IMR-90 (cell line): ENCODE data around the gene KCNT1. TPM values are rescaled to one million over a fixed set of nuclear protein-coding genes. Genes with fewer than 3 reads are reported as not detected.

Experiments
- ATAC-seq: fragments of 200-7000 bp; cut with Tn5 transposase; 2 replicates; pipeline ENCODE4 v1.9.1; 2020; ENCODE audit warnings: low read depth, mild to moderate bottlenecking, moderate library complexity
- BruUV-seq: library from RNA; stranded (reverse); fragments of 400-500 nt; replicated peaks from 2 replicates; lab custom pipeline; 2021; lab: Mats Ljungman, UMichigan
- CTCF ChIA-PET: fragments of 300-600 bp; formaldehyde crosslinking; extraction: SDS; loops from one replicate; lab custom pipeline; 2021; ENCODE audit warnings: antibody characterized with exemption; lab: Yijun Ruan, JAX
- POLR2A ChIA-PET: fragments of 300-600 bp; sonication (Branson Sonifier 250); formaldehyde crosslinking; loops from one replicate; lab custom pipeline; 2022; ENCODE audit warnings: antibody characterized with exemption; ENCODE audit not compliant: unreplicated experiment; lab: Charles Lee
- DNase-seq: peaks from one replicate; pipeline ENCODE4 v3.0.0; 2013
- H2AFZ ChIP-seq: replicated peaks from 2 replicates; pipeline ENCODE3; 2013; ENCODE audit warnings: low read length, mild to moderate bottlenecking; ENCODE audit not compliant: poor library complexity
- H2AK5ac ChIP-seq: 2 replicates; pipeline ENCODE4 v1.6.1; 2013; ENCODE audit warnings: low read depth, low read length, inconsistent platforms
- H2AK9ac ChIP-seq: replicated peaks from 2 replicates; pipeline ENCODE3; 2013; ENCODE audit warnings: mild to moderate bottlenecking, low read depth, low read length, moderate library complexity; ENCODE audit not compliant: poor library complexity
- H2BK120ac ChIP-seq: 2 replicates; pipeline ENCODE4 v1.6.1; 2013; ENCODE audit warnings: low read depth, low read length, inconsistent platforms
- H2BK15ac ChIP-seq: 3 replicates; pipeline ENCODE4 v1.6.1; 2013; ENCODE audit warnings: low read depth, low read length, inconsistent platforms
- H2BK20ac ChIP-seq: 2 replicates; pipeline ENCODE4 v1.6.1; 2013; ENCODE audit warnings: low read depth, mild to moderate bottlenecking, inconsistent platforms, low read length, moderate library complexity
- H2BK5ac ChIP-seq: 2 replicates; pipeline ENCODE4 v1.6.1; 2013; ENCODE audit warnings: mild to moderate bottlenecking, low read depth, low read length, inconsistent platforms; ENCODE audit not compliant: poor library complexity, severe bottlenecking
- H3K14ac ChIP-seq: replicated peaks from 2 replicates; pipeline ENCODE4 v1.6.1; 2013; ENCODE audit warnings: low read depth, low read length, inconsistent platforms
- H3K18ac ChIP-seq: 2 replicates; pipeline ENCODE4 v1.6.1; 2013; ENCODE audit warnings: low read depth, low read length, control low read depth
- H3K23ac ChIP-seq: 2 replicates; pipeline ENCODE4 v1.6.1; 2013; ENCODE audit warnings: low read depth, low read length, inconsistent platforms
- H3K27ac ChIP-seq: 2 replicates; pipeline ENCODE4 v1.5.1; 2013; ENCODE audit warnings: mild to moderate bottlenecking, control low read depth, low read length; ENCODE audit not compliant: insufficient read depth
- H3K27me3 ChIP-seq: 2 replicates; pipeline ENCODE4 v1.6.1; 2013; ENCODE audit warnings: low read length; ENCODE audit not compliant: control insufficient read depth, insufficient read depth
- H3K36me3 ChIP-seq: 2 replicates; pipeline ENCODE4 v1.6.1; 2013; ENCODE audit warnings: low read length, mixed read lengths; ENCODE audit not compliant: control insufficient read depth, insufficient read depth
- H3K4ac ChIP-seq: 2 replicates; pipeline ENCODE4 v1.6.1; 2013; ENCODE audit warnings: low read depth, low read length, inconsistent platforms
- H3K4me1 ChIP-seq: 2 replicates; pipeline ENCODE4 v1.6.1; 2013; ENCODE audit warnings: low read length, mixed read lengths; ENCODE audit not compliant: control insufficient read depth, insufficient read depth
- H3K4me2 ChIP-seq: 2 replicates; pipeline ENCODE4 v1.6.1; 2013; ENCODE audit warnings: low read depth, mild to moderate bottlenecking, control low read depth, low read length, moderate library complexity
- H3K4me3 ChIP-seq: 2 replicates; pipeline ENCODE4 v1.5.1; 2013; ENCODE audit warnings: low read depth, mild to moderate bottlenecking, control low read depth, low read length, moderate library complexity; ENCODE audit not compliant: insufficient read depth
- H3K56ac ChIP-seq: 2 replicates; pipeline ENCODE4 v1.6.1; 2013; ENCODE audit warnings: low read length, inconsistent platforms; ENCODE audit not compliant: insufficient read depth; ENCODE audit errors: extremely low read depth
- H3K79me1 ChIP-seq, 2 experiments: 2 replicates each; pipeline ENCODE4 v1.6.1; 2013; ENCODE audit warnings: low read length in 2 of 2, inconsistent platforms in 1 of 2, low read depth in 1 of 2
- H3K9ac ChIP-seq: 2 replicates; pipeline ENCODE4 v1.6.1; 2013; ENCODE audit warnings: low read depth, low read length, control low read depth
- H3K9me1 ChIP-seq: 2 replicates; pipeline ENCODE4 v1.6.1; 2013; ENCODE audit warnings: low read length, inconsistent platforms; ENCODE audit not compliant: insufficient read depth
- H3K9me3 ChIP-seq: 2 replicates; pipeline ENCODE4 v1.6.1; 2013; ENCODE audit warnings: low read length; ENCODE audit not compliant: control insufficient read depth, insufficient read depth
- H4K20me1 ChIP-seq: 2 replicates; pipeline ENCODE4 v1.6.1; 2013; ENCODE audit warnings: low read length, inconsistent platforms; ENCODE audit not compliant: insufficient read depth
- H4K5ac ChIP-seq: 2 replicates; pipeline ENCODE4 v1.6.1; 2013; ENCODE audit warnings: mild to moderate bottlenecking, low read depth, low read length, control low read depth
- H4K8ac ChIP-seq, 2 experiments: 2 replicates each; pipeline ENCODE4 v1.6.1; 2013; ENCODE audit warnings: low read depth in 2 of 2, low read length in 2 of 2, control low read depth in 1 of 2, inconsistent platforms in 1 of 2
- H4K91ac ChIP-seq: 2 replicates; pipeline ENCODE4 v1.6.1; 2013; ENCODE audit warnings: low read depth, low read length, inconsistent platforms; ENCODE audit not compliant: insufficient read depth
- MAZ ChIP-seq: IDR thresholded peaks from 2 replicates; pipeline ENCODE4 v1.6.1; 2012; ENCODE audit warnings: low read depth, mild to moderate bottlenecking, low read length, improper control_type of control experiment, moderate library complexity, borderline replicate concordance
- NFE2L2 ChIP-seq: fragments of 150-350 bp; IDR thresholded peaks from 2 replicates; pipeline ENCODE4 v1.6.1; 2016; ENCODE audit warnings: low read depth, mild to moderate bottlenecking, low read length
- POLR2A ChIP-seq: IDR thresholded peaks from 2 replicates; pipeline ENCODE4 v1.6.1; 2012; ENCODE audit warnings: mild to moderate bottlenecking, low read depth, low read length
- RAD21 ChIP-seq: IDR thresholded peaks from 2 replicates; pipeline ENCODE4 v1.6.1; 2012; ENCODE audit warnings: low read length, improper control_type of control experiment
- RCOR1 ChIP-seq: IDR thresholded peaks from 2 replicates; pipeline ENCODE4 v1.6.1; 2012; ENCODE audit warnings: mild to moderate bottlenecking, low read length, improper control_type of control experiment; ENCODE audit not compliant: insufficient replicate concordance
- RFX5 ChIP-seq: IDR thresholded peaks from 2 replicates; pipeline ENCODE4 v1.8.0; 2012; ENCODE audit warnings: low read depth, mild to moderate bottlenecking, low read length, moderate library complexity
- SMC3 ChIP-seq: fragments of 150-350 bp; IDR thresholded peaks from 2 replicates; pipeline ENCODE4 v1.6.1; 2016; ENCODE audit warnings: low read depth, mild to moderate bottlenecking, antibody characterized with exemption, low read length, moderate library complexity
- WGBS, 2 experiments: methylation state at CpG; one replicate each; pipeline versions ENCODE4 v1.1.5 to v1.1.7; 2013; ENCODE audit warnings: missing lambda C conversion rate in 2 of 2; ENCODE audit not compliant: insufficient read length in 1 of 2; ENCODE audit errors: extremely low coverage in 2 of 2; 5-methylcytosine and 5-hydroxymethylcytosine counted together
- dilution Hi-C: fragments of 300-500 bp; cut with HindIII; formaldehyde crosslinking; loops from one replicate; pipeline ENCODE4 v1.14.3; 2018; ENCODE audit warnings: low sequenced_read_pairs; ENCODE audit not compliant: unreplicated experiment
- in situ Hi-C: fragments of 300-500 bp; cut with MboI; formaldehyde crosslinking; loops from 3 replicates; pipeline ENCODE4 v1.14.3; 2019; ENCODE audit warnings: low sequenced_read_pairs, inconsistent platforms, mixed read lengths
- intact Hi-C: fragments of 100-400 bp; cut with micrococcal nuclease; formaldehyde crosslinking; loops from 2 replicates; pipeline ENCODE4 v1.10.0; 2022
- polyA plus RNA-seq, 3 experiments: library from polyadenylated mRNA; depleted of rRNA; stranded (reverse); fragments of >200 nt; gene quantifications; 2 replicates each; pipeline ENCODE4 v1.2.3, GENCODE V29; 2012; ENCODE audit warnings: low replicate concordance in 1 of 3
- total RNA-seq: library from RNA; depleted of rRNA; stranded (reverse); fragments of >200 nt; gene quantifications from 2 replicates; pipeline ENCODE4 v1.2.3, GENCODE V29; 2012
- TF ChIP-seq, protein P1 (sequence below): conservative IDR thresholded peaks from 2 replicates; pipeline ENCODE4 v1.5.1; 2012; ENCODE audit warnings: mild to moderate bottlenecking, low read depth, low read length, improper control_type of control experiment

KCNT1 gene
- total and polyA plus RNA-seq, 2 of the 4 experiments (the other 2 are of a cell fraction) = not detected

DNA sequence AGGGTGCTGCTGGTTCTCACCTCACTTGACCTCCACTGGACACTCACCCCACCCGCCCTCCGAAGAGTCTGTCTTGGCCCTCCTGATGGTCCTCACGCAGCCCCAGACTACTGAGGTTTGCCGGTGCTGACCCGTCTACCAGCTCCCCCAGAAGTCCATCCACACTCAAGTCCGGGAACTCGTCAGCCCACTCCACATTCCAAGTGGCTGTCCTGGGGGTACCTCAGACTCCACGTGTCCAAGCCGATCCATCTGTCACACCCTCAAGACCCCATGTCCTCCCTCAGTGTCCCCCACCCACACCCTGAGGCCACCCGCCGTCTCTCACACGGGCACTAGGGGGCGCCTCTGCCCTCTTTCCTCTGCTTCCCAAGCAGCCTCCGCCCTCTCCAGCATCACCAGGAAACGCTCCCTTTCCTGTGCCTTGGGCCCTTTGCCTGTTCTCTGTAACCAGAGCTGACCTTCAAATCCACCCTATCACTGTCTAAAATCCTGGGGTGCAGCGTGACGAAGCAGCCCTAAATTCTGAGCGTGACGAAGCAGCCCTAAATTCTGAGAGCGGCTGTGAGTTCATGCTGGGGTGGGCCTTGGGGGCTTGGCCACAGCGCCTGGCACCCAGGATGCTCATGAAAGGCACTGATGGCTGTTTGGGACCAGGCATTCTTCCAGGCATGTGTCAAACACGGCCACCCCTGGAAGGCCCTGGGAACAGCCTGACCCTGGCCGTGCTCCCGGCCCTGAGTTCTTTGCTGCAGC, 95.7 kb downstream of the KCNT1 start:
- peak; percentile 31 for DNase-seq
- dilution Hi-C loops = no loop called here

More for the DNA sequence above, 95.7 kb downstream of the KCNT1 start:
- in situ Hi-C loops = no loop called here
- 52% methylated on average over 17 of the region's 24 CpGs; no CpG with 5 or more reads in 1 of the 2 experiments for WGBS, 2 experiments
- peak overlapping the region; percentile 72 for H2AFZ ChIP-seq
- no peak overlapping the region for H2BK20ac ChIP-seq
- TF ChIP-seq, protein P1, sequence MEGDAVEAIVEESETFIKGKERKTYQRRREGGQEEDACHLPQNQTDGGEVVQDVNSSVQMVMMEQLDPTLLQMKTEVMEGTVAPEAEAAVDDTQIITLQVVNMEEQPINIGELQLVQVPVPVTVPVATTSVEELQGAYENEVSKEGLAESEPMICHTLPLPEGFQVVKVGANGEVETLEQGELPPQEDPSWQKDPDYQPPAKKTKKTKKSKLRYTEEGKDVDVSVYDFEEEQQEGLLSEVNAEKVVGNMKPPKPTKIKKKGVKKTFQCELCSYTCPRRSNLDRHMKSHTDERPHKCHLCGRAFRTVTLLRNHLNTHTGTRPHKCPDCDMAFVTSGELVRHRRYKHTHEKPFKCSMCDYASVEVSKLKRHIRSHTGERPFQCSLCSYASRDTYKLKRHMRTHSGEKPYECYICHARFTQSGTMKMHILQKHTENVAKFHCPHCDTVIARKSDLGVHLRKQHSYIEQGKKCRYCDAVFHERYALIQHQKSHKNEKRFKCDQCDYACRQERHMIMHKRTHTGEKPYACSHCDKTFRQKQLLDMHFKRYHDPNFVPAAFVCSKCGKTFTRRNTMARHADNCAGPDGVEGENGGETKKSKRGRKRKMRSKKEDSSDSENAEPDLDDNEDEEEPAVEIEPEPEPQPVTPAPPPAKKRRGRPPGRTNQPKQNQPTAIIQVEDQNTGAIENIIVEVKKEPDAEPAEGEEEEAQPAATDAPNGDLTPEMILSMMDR = peak; percentile 66
- TF ChIP-seq SMC3 = peak; percentile 52
- peak; percentile 65 for TF ChIP-seq RAD21
- no peak for TF ChIP-seq POLR2A
- TF ChIP-seq NFE2L2 = no peak
- 0 out of 2 replicates have a peak, but pooled peaks have one; percentile 19 for TF ChIP-seq MAZ
- TF ChIP-seq RFX5 = no peak
- no peak for TF ChIP-seq RCOR1
- ATAC-seq = peak; percentile 94
- no peak overlapping the region for H3K4me2 ChIP-seq
- H4K8ac ChIP-seq = no peak overlapping the region
- POLR2A ChIA-PET = no interaction called here
- H3K4me3 ChIP-seq = no peak overlapping the region
- H3K4ac ChIP-seq = no peak overlapping the region
- no peaks in the 10 kb centered on the region for H3K79me1 ChIP-seq
- H3K27me3 ChIP-seq = peaks cover 9% of the 10 kb centered on the region
- H2BK120ac ChIP-seq = no peak overlapping the region
- no TSS peak for BruUV-seq
- H4K91ac ChIP-seq = no peak overlapping the region
- no peaks in the 10 kb centered on the region for H3K9me3 ChIP-seq
- H2BK5ac ChIP-seq = no peak overlapping the region
- H2BK15ac ChIP-seq = no peak overlapping the region
- intact Hi-C loops = loop anchor here (2.0 to 10.0 kb wide), 3 partner anchors 163 to 325 kb away; partner anchors contain the start of gene UBAC1
- H3K18ac ChIP-seq = no peak overlapping the region
- H3K9me1 ChIP-seq = no peaks in the 10 kb centered on the region
- no peak overlapping the region for H2AK5ac ChIP-seq
- H4K20me1 ChIP-seq = no peaks in the 10 kb centered on the region
- no peak overlapping the region for H3K23ac ChIP-seq
- H3K27ac ChIP-seq = no peak overlapping the region
- CTCF ChIA-PET = no interaction called here
- peak overlapping the region; percentile 40 for H2AK9ac ChIP-seq
- no peaks in the 10 kb centered on the region for H3K36me3 ChIP-seq
- no peak overlapping the region for H3K56ac ChIP-seq
- H3K14ac ChIP-seq = no peak overlapping the region
- H3K4me1 ChIP-seq = no peaks in the 10 kb centered on the region
- no peak overlapping the region for H4K5ac ChIP-seq
- no peak overlapping the region for H3K9ac ChIP-seq
